HG02885 (cell line): ENCODE results near the gene PPP1R11.
"Not testable (repeated sequence)": the region's sequence is repeated elsewhere in the genome, so short reads cannot be mapped to it uniquely, and the experiment has no call there.

ENCODE experiments used
- ATAC-seq: cut with Tn5 transposase; IDR thresholded peaks from one replicate; pipeline ENCODE4 v1.9.1; 2021; ENCODE audit warnings: mild to moderate bottlenecking; ENCODE audit not compliant: unreplicated experiment, poor library complexity

The PPP1R11 gene, protein sequence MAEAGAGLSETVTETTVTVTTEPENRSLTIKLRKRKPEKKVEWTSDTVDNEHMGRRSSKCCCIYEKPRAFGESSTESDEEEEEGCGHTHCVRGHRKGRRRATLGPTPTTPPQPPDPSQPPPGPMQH

DNA sequence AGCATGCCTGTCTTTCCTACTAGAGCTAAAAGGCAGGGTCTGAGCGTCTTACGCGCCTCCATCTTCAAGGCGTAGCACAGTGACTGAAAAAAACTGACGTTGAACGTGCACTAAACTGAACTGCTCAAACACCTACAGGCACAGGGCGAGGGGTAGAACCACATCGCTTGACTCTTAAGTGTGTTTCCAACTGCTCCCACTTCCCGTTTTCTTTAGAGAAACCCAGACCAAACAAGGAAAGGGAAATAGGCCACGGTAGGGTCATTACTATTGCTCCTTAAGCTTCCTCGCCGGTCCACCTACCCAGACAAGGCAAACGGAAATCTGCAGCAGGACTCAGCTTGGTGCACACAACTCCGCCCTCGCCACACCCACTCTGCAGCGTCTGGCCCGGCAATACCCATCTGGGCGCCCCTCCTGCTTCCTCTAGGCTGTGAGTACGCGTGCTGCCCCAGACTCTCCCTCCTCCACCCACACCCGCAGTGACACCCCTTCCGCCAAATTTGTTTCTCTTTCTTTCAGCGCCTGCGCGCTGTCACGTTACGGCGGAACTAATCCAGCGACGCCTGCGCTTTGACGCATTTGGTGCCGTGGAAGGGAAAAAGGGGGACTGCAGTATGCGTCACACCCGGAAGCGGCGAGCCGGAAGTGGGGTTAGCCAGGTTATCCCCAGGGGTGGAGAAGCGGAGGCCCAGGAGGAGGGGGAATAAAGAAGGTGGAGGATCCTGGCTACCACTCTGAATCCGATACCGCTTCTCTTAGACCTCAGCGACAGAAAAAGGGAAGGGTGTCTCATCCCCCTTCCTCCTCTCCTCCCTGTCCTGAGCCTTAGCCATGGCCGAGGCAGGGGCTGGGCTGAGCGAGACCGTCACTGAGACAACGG is at the start of gene PPP1R11:
TSS of gene PPP1R11 (plus strand) at position 622 of the 883 bp plus-strand sequence. CDS start at position 835, 213 bp downstream.
- peak; percentile 97 for ATAC-seq

DNA sequence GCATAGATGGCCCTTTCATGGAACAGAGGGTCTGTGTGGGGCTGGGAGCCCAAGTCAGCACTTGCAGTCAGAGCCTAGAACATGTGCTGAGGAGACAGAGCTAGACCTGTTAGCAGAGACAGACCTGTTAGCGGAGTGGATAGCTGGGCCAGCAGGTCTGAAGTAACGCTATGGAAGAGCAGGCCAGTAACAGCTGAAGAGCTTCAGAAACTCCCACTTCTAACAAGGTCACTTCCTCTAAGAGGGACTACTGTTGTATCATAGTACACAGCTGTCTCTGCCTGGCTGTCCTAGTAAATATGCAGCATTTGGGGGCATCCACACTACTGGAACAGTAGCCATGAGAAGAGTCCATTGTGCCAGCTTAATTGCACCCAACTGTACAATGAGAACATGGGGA is 47.2 kb upstream of the PPP1R11 start:
- ATAC-seq = no peak

DNA sequence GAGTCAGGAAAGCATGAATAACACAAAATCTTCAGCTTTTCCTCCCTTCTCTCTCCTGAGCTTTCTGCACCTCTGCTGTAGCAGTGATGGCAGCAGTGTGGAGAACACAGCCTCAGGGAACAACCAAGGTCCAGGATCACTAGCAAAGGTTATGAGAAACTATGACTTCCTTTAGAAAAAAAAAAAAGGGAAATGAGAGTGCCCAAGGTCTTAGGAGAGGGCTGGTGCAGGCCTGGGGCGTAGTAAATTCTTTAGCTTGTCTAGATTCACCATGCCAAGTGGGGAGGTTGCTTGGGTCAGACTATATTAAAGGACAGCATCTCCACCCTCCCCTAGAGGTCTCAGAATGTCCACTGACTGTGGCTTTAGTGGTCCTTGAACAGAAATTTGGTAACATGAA is 46.4 kb upstream of the PPP1R11 start:
- ATAC-seq = no peak

DNA sequence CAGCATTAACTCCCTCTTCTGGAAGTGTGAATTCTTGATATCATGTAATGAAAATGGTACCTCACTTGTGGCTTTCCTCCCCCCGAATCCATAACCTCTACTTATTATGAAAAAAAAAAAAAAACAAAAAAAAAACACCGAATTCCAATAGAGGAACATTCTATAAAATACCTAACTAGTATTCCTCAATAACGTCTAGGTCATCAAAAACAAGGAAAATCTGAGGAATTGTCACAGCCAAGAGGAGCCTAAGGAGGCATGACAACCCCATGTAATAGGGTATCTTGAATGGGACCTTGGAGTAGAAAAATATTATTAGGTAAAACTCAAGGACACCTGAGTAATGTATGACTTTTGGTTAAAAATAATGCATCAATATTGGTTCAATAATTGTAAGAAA is 44.8 kb upstream of the PPP1R11 start:
- ATAC-seq = no peak

DNA sequence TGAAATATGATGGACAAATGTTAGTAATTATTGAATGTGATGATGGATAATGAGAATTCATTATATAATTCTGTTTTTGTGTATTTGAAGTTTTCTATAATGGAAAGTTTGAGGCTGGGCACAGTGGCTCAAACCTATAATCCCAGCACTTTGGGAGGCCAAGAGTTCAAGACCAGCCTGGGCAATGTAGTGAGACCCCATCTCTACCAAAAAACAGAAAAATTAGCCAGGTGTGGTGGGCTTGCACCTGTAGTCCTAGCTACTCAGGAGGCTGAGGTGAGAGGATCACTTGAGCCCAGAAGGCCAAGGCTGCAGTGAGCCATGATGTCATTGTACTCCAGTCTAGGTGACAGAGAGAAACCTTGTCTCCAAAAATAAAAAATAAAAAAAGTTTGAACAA is 44.3 kb upstream of the PPP1R11 start:
- not testable (repeated sequence) for ATAC-seq

DNA sequence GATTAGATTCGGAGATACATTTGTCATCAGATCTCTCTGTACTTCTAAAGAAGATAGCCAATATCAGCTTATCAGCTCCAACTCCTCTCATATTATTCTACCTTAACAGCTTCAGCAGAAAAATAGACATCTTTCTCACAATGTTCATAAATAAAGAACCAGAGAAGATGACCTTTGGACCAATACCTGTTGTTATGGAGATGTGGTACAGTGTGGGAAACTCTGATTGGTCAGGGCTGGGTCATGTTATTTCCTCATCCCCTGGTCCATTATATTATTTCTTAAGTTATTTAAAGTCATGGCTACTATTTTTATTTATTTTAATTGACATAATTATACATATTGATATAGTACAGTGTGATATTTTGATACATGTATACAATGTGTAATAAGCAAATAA is 41.8 kb upstream of the PPP1R11 start:
- ATAC-seq = no peak

DNA sequence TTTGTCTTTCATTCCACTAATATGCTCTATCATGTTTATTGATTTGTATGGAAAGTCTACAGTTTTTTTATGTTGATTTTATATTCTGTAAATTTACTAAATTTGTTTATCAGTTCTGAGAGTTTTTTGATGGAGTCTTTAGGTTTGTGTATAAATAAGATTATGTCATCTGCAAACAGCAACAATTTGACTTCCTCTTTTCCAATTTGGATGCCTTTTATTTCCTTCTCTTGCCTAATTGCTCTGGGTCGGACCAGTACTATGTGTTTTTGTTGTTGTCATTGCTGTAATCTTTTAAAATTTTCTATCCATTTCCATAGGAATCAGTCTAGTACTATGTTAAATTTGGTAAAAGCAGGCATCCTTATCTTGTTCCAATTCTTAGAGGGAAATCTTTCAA is 37.4 kb upstream of the PPP1R11 start:
- ATAC-seq = no peak

DNA sequence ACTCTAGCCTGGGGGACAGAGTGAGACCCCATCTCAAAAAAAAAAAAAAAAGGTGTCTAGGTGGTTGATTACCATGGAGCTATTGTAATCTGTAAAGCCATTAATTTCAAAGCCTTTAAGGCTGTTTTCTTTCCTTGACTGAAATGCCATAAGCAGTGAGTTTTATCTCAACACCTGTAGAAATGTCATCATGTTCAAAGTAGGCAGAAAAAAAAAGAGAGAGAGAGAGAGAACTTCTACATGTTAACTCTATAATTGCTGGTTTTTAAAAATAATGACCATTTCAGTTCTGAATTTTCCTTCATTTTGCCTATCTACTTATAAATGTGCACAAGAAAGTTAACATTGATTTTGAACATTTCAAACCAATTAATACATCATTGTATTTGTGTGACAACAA is 35.6 kb upstream of the PPP1R11 start:
- no peak for ATAC-seq

DNA sequence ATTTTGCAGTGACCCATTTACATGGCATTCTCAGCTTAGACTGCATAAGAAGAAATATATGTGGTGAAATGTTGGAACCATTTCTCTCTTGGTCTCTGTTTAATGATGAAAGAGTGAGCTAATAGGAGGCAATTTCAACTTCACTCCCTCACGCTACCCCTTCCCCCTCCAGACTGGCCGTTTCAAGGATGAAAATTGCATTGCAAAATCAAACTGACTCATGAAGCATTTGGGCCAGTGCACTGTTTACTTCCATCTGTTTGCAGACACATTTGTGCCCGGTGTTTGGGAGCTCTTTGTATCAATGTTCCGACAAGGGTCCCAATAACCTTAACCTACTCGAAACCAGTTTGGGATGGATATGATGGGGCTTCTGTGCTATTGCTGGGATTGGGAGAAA is 33.6 kb upstream of the PPP1R11 start:
- not testable (repeated sequence) for ATAC-seq

DNA sequence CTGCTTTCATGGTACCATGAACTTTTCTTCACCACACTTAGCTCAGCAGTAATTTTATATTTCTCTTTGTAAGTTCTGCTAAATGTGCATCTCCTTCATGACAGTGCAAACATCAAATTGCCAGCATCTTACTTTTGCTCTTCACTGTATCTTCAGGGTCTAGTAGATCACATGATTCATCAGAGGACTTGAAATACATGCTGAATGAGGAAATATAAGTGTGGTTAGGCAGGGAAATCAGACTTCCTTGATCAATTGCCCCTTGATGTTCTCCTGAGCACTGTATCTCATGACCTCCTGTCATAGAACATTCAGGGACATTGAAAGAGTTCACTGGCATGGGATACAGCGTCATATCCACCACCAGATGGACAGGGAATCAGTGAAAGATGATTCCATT is 31.2 kb upstream of the PPP1R11 start:
- no peak for ATAC-seq

DNA sequence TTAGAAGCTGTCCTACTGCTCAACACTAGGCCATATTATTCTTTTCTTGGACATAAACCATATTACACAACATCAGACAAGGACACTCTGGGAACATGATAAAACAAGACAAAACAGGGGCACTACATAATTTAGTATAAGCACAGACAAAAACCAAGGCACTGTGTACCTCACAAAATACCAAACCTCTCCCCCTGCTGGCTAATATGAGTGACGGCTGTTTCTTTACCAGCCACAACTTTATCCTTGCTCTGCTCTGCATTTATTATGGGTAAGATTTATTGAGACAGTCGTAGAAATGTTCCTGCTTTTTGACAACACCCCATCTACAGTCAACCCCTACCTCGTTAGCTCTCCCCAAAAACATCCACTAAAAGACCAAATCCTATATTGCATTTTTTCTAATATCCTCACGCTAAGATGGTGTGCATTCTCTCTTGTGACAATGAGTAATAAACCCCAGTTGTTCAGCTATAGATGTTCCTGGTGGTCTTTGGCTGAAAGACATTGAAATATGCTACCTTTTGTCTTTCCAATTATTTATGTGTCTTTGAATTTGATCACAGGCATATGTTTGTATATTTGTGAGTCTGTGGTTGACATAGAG is 29.7 kb upstream of the PPP1R11 start:
- ATAC-seq = no peak

DNA sequence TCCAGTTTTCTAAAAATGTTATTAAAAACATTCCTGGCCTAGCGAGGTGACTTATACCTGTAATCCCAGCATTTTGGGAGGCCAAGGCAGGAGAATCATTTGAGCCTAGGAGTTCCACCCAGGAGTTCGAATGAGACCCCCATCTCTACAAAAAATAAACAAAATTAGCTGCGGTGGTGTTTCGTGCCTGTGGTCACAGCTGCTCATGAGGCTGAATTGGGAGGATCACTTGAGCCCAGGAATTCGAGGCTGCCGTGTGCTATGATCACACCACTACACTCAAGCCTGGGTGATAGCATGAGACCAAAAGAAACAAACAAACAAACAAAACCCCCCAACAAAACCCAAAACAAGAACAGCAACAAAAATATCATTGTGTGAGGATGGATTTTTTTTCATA is 25.8 kb upstream of the PPP1R11 start:
- no peak for ATAC-seq

DNA sequence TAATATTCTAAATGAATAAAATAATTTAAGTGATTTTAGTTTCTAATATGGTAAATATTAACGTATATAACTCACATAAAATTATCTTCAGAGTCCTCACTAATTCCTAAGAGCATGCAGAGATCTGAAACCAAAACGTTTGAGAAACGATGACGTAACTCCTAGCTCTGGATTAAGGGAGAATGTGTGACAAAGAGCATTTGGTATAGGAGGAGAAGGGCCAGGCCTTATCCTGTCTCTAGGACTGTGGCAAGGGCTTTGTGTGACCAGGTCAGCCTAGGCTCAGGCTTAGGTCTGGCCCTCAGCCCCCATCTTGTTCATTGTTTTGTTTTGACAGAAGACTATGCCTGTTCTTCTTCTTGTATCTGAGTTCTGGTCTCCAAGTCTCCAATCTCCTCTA is 25.2 kb upstream of the PPP1R11 start:
- ATAC-seq = no peak

DNA sequence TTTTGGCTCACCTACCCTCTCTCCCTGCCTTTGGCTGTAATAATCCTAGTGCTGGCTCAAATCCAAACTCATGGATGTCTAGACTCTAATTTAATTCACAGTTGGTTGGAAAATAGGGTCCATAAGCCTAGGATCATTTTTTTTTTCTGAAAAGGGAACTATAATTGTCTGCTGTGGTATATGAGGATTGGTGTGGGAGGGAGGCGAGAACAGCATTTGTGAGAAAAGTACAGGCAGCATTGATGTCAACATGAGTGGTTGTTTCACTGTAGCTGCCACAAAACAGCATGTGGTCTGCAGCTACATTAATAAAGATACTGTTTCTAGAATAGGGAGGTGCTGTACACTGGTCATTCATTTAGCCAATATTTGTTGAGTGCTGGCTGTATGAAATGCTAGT is 24.5 kb upstream of the PPP1R11 start:
- ATAC-seq = no peak

DNA sequence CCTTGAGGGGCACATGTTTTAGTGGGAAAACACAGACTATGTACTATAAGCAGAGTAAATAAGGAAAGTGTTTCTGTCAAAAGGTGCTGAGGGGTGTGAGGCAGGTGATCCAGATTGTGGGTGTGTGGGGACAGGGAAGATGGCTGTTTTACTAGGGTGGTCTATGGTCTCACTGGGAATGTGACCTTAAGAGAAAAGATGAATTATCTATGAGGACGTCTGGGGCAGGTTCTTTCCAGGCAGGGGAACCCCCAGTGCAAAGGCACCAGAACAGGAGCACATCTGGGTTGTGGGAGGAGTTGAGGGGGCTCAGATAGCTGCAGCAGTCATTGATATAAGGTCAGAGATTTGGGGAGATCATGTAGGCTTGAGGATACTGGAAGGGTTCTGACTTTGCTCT is 24.1 kb upstream of the PPP1R11 start:
- no peak for ATAC-seq

DNA sequence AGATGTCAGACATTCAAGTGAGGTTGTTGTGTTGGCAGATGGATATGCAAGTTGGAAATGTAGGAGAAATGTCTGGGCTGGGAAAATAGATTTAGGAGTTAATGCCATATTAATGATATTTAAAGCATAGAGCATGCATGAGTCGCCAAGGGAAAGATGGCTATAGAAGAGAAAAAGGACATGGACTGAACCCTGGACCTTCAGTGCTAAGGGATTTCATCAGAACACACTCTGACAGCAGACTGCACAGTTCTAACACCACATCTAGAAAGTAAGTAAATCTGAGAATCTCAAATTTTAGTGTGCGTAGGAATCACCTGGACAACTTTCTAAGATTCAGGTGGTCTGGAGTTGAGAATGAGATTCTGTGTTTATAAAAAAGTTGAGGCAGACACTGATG is 23.3 kb upstream of the PPP1R11 start:
- no peak for ATAC-seq

DNA sequence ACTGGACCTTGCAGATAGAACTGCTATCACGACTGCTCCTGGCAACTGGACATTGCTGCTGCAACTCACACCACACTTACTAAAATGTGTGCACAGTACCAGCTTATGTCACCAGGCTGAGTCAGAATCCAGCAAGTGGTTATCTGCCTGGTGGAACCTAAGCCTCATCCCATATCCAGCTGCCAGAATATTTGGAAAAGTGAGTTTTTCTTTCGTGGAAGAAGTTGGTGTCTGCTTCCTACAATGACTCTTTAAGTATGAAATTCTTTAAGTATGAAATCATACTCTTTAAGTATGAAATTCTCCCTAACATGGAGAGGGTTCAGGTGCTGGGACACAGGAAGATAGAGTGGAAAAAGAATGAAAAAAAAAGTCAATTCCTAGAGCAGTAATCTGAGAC is 22.4 kb upstream of the PPP1R11 start:
- ATAC-seq = no peak

DNA sequence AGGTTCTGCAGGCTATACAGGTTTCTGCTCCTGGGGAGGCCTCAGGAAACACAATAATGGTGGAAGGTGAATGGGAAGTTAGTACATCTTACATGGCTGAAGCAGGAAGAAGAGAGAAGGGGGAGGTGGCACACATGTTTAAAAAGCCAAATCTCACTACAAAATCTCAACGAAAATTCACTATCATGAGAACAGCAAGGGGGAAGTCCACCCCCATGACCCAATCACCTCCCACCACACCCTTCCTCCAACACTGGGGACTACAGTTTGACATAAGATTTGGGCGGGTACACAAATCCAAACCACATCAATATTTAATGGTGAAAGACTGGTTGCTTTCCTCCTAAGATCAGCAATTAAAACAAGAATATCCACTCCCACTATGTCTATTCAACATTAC is 19.8 kb upstream of the PPP1R11 start:
- ATAC-seq = no peak

DNA sequence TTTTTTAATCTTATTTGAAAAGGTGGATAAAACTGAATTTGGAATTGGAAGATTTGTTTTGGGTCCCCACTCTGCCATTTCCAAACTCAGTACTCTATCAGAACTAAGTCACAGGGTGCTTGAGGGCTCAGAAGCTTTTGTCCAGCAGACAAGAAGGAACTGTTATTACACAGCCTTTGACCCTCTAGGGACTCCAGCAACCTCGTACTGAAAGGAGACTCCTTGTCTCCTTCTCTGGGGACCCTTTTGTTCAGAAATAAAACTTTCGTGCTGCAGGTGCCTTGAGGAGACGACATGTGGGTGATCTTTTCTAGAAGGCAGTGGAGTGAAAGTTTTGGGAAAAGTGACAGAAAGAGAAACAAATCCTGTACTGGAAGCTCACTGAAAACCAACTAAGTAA is 13.3 kb upstream of the PPP1R11 start:
- no peak for ATAC-seq

DNA sequence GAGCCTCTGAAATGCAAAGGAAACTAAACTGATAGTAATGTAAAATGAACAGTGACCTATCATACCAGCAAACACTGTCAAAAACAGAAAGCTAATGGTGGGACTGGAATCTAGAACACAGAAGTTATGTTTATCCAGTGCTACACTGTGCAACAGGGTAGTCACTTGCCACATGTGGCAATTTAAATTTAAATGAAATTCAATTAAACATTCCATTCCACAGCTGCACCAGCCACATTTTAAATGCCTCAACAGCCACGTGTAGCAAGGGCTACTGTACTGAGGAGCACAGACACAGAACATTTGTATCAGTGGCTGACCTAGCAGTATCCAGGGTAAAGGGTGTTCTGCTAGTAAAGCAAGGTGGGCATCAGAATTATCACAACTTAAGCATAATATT is 11.5 kb upstream of the PPP1R11 start:
- no peak for ATAC-seq

DNA sequence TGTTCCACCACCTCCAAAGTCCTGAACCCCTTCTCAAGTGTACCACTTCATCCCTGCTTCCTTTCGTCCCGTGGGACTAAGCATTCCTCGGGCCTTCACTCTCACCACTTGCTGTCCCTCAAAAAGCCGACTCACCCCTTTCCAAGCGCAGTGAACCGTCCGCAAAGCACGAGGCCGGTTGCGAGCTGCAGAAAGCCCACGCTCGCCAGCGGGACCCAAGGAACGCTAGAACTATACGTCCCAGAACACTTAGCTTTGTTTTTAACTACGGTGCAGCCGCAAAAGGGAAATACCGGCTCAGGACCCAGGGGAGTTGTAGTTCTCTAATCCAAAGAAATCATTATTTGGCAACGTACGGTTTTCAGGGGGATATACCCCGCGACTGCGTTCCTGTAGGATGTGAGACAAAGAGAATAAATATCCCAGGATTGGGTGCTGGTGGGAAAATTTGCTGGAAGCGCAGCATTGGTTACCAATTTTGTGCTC is 6.3 kb upstream of the PPP1R11 start:
- peak; percentile 18 for ATAC-seq
